ENCODE measurements around the gene MRGPRE. TPM values are rescaled to one million over a fixed set of nuclear protein-coding genes. Genes with fewer than 3 reads are reported as not detected.

The MRGPRE gene
- total RNA-seq, 3 donors from 2014 or later = 1.2 TPM; not detected in 2

- no peaks in the 10 kb centered on the region for H3K36me3 ChIP-seq (ENCODE audit: low read depth)
- DNase-seq (no peak), ATAC-seq (no peak)
- no peak for TF ChIP-seq CTCF (IDR thresholded peaks at IDR 0.05)
- no peaks in the 10 kb centered on the region for H3K4me1 ChIP-seq (ENCODE audit: low read depth)
- intact Hi-C loops (cut with DNase I, micrococcal nuclease) = no loop called here
- H3K4me3 ChIP-seq = no peak overlapping the region
- H3K9me3 ChIP-seq = peaks cover 6% of the 10 kb centered on the region
Measured at GRCh38 chr11:3180869-3181268, 51.3 kb downstream of the MRGPRE start.

- intact Hi-C loops (cut with DNase I, micrococcal nuclease) = loop anchor here in 1 of 2 donors (10.0 kb wide), 1 partner anchor 54 kb away; no protein-coding TSS in a partner anchor
- no peak for ATAC-seq
- TF ChIP-seq CTCF (IDR thresholded peaks at IDR 0.05) = no peak
- peaks cover 6% of the 10 kb centered on the region for H3K9me3 ChIP-seq
- no peaks in the 10 kb centered on the region for H3K36me3 ChIP-seq (ENCODE audit: low read depth)
- no peak for DNase-seq
- no peak overlapping the region for H3K4me3 ChIP-seq
- H3K4me1 ChIP-seq (ENCODE audit: low read depth) = no peaks in the 10 kb centered on the region
Measured at GRCh38 chr11:3178349-3178748, 53.9 kb downstream of the MRGPRE start.

GRCh38 chr11:3177931-3178330, 54.3 kb downstream of the MRGPRE start:
- intact Hi-C loops (cut with DNase I, micrococcal nuclease) = loop anchor here in 1 of 2 donors (10.0 kb wide), 1 partner anchor 53 kb away; no protein-coding TSS in a partner anchor
- ATAC-seq = no peak
- DNase-seq = no peak
- TF ChIP-seq CTCF (IDR thresholded peaks at IDR 0.05) = no peak
- Histone ChIP-seq H3K9me3 (peaks cover 6% of the 10 kb centered on the region), H3K4me1 (ENCODE audit: low read depth) (no peaks in the 10 kb centered on the region), H3K36me3 (ENCODE audit: low read depth) (no peaks in the 10 kb centered on the region), H3K4me3 (no peak overlapping the region)

Other genes with a start within 250 kb of the MRGPRE start
- 100 to 1,000 TPM in 1 of 3 donors, 10 to 100 TPM in 2; 94.0 to 116 (median 99.8) TPM for gene NAP1L4, start 240.1 kb downstream of the MRGPRE start, total RNA-seq
- 10 to 100 TPM; 40.9 to 61.0 (median 43.3) TPM for gene CARS1, start 175.0 kb downstream of the MRGPRE start, total RNA-seq
- gene OSBPL5, start 67.1 kb downstream of the MRGPRE start, total RNA-seq = 10 to 100 TPM; 43.6 to 64.1 (median 52.4) TPM
- not detected for gene MRGPRG, start 13.6 kb downstream of the MRGPRE start, total RNA-seq
- gene ZNF195, start 146.7 kb upstream of the MRGPRE start, total RNA-seq = 10 to 100 TPM; 24.8 to 48.0 (median 36.2) TPM